ENCODE data around the gene DMTF1.

GRCh38 chr7:87137271-87137670, 15.0 kb upstream of the DMTF1 start:
- TF ChIP-seq, protein P1, sequence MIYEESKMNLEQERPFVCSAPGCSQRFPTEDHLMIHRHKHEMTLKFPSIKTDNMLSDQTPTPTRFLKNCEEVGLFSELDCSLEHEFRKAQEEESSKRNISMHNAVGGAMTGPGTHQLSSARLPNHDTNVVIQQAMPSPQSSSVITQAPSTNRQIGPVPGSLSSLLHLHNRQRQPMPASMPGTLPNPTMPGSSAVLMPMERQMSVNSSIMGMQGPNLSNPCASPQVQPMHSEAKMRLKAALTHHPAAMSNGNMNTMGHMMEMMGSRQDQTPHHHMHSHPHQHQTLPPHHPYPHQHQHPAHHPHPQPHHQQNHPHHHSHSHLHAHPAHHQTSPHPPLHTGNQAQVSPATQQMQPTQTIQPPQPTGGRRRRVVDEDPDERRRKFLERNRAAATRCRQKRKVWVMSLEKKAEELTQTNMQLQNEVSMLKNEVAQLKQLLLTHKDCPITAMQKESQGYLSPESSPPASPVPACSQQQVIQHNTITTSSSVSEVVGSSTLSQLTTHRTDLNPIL (CRISPR knock-in tag; IDR thresholded peaks at IDR 0.05; ENCODE audit: low read depth): no peak
- TF ChIP-seq ZFP3 (CRISPR knock-in tag; IDR thresholded peaks at IDR 0.05): no peak
- TF ChIP-seq ARNTL (CRISPR knock-in tag; IDR thresholded peaks at IDR 0.05; ENCODE audit: borderline replicate concordance, low read depth): no peak
- TF ChIP-seq SNAI2 (CRISPR knock-in tag; IDR thresholded peaks at IDR 0.05): no peak
- no peak for TF ChIP-seq ISL1 (CRISPR knock-in tag; IDR thresholded peaks at IDR 0.05)
- no peak for TF ChIP-seq TSHZ2 (CRISPR knock-in tag; IDR thresholded peaks at IDR 0.05)
- no peak for TF ChIP-seq ZNF565 (CRISPR knock-in tag; conservative IDR thresholded peaks at IDR 0.05; ENCODE audit: low read depth)
- TF ChIP-seq, protein P2, sequence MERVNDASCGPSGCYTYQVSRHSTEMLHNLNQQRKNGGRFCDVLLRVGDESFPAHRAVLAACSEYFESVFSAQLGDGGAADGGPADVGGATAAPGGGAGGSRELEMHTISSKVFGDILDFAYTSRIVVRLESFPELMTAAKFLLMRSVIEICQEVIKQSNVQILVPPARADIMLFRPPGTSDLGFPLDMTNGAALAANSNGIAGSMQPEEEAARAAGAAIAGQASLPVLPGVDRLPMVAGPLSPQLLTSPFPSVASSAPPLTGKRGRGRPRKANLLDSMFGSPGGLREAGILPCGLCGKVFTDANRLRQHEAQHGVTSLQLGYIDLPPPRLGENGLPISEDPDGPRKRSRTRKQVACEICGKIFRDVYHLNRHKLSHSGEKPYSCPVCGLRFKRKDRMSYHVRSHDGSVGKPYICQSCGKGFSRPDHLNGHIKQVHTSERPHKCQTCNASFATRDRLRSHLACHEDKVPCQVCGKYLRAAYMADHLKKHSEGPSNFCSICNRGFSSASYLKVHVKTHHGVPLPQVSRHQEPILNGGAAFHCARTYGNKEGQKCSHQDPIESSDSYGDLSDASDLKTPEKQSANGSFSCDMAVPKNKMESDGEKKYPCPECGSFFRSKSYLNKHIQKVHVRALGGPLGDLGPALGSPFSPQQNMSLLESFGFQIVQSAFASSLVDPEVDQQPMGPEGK (CRISPR knock-in tag; IDR thresholded peaks at IDR 0.05; ENCODE audit: borderline replicate concordance): no peak
- TF ChIP-seq RARB (CRISPR knock-in tag; IDR thresholded peaks at IDR 0.05): no peak
- TF ChIP-seq GLIS3 (CRISPR knock-in tag; IDR thresholded peaks at IDR 0.05): no peak
- TF ChIP-seq TOX (CRISPR knock-in tag; IDR thresholded peaks at IDR 0.05; ENCODE audit: borderline replicate concordance): no peak
- TF ChIP-seq PPARA (CRISPR knock-in tag; IDR thresholded peaks at IDR 0.05; ENCODE audit: borderline replicate concordance): no peak

Data from SK-N-SH treated with all-trans-retinoic acid at 6 μM for 48 hours (cell line).